Stimulated activated CD4-positive, alpha-beta T cell treated with anti-CD3 and anti-CD28 coated beads, TNF-alpha, amount 100 ng/mL, for 24 hours (primary cell): ENCODE measurements around the gene LGALS9.
"Not testable (repeated sequence)": the region's sequence is repeated elsewhere in the genome, so short reads cannot be mapped to it uniquely, and the experiment has no call there.

Source experiments
- DNase-seq, 3 experiments: peaks; one replicate each; pipeline ENCODE4 v3.0.0-alpha.2; 2020; ENCODE audit warnings: low read depth in 3 of 3

LGALS9 gene

GRCh38 chr17:27654136-27654535, 23.1 kb downstream of the LGALS9 start:
- no peak for DNase-seq

DNA sequence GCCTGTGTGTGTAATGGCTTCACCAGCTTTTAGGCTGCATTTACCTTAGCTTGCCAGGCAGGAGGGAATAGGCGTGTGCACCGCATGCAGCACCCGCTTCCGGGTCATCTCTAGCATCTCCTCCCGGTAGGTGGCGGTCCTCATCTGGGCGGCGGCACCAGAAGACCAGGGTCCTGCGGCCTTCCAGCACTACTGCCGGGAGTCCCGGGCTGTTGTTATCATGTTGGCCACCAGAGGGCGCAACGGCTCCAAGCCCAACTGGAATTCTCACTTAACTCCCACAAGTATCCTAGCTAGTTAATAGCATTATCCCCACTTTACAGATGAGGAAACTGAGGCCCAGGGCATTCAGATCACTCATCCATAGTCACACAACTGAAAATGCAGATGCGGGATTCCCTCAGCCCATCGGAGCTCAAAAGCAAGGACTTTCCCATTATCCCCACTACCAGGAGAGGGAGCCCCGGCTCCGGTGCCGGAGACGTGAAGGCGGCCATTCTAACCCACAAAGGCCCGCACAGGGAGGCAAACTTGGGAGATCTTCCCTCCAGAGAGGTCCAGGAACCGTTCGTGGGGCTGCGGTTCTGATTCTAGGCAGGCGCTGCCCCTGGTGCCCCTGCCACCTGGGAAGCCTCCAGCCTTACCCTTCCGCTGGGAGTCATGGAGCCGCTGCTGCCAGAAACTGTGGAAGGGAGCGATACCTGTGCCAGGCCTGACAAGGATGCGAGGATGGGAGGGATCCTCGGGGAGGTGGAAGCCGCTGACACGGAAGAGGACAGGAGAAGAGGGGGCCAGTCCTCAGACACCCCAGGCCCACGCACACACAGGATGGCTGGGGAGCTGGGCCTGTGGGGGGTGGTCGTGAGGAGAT, 23.9 kb downstream of the LGALS9 start:
- peak; percentile 37 to 75 (median 45) for DNase-seq

DNA sequence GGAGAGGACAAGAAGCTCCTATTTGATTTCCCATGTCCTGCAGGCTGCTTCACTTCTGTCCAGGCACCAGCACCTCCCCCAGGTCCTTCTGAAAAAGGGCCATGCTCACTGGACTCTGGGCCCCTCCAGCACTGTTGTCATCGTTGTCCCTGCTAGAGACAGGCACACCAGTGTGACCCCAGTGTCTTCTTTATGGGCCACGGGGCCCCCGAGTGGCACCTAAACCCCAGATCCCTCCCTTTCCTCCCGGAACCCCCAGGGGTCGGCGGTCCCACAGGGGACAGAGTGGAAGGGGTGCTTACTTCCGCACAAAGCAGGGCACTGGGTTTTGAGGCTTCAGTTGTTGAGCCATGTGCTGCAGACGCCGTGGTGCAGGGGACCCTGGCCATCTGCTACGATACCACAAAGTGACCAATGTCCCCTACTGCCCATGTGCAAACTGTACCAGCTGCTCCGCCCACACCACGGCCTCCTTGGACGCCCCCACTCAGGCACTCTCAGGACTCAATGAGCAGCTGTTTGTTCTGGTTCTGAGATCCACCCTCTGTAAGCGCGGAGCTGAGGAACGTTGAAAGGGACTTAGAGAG, 24.6 kb downstream of the LGALS9 start:
- DNase-seq, result not testable (repeated sequence)

GRCh38 chr17:27656620-27657019, 25.6 kb downstream of the LGALS9 start:
- DNase-seq, result not testable (repeated sequence)

- DNase-seq, result no peak
Measured at GRCh38 chr17:27657620-27658019, 26.6 kb downstream of the LGALS9 start.

GRCh38 chr17:27659683-27660082, 28.7 kb downstream of the LGALS9 start:
- no peak for DNase-seq

- no peak for DNase-seq
Measured at GRCh38 chr17:27660436-27660835, 29.4 kb downstream of the LGALS9 start.

DNA sequence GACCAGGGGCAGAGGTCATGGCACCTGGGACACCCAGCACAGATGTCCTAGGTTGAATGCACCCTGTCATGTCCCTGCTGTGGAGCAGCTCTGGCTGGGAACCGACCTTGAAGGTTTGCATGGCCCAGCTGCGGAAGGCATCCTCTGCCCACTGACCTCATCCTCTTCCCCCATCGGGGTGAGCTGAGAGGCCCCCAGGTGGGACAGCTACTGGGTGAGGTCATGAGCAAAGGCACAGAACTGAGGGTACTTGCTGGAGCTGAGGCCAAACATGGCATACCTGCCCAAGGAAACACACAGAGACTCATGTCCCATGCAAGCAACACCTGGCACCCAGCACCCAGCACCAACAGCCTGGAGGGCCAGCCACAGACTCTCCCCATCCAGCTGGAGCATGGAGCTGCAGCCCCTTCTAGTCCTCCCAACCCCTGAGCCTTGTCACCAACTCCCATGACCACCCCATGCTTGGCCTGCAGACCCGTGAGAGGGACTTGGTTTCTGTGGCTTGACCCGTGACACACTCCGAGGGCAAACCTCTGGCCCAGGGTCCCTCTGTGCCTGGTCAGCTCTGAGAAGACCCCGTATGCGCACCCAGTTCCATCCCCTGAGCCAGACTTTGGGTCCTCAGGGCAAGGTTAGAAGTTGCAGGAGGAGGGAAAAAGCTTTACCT, 33.1 kb downstream of the LGALS9 start:
- no peak for DNase-seq

DNA sequence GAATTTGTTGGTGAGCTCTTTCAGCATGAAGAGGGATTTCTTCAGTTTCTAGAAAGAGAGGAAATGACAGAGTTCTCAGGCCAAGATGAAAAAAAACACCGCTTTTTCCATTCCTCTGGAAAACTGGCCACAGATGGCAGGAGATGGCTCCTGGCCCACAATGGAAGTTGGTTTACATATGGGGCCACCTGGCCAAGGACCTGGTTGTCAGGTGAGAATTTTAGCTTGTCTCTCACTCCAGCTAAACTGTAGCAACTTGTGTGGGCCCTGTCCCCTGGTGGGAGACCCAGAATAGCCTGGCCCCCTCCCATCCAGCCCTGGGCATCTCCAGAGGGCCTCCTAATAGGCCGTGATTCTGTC, 33.6 kb downstream of the LGALS9 start:
- DNase-seq, result no peak

- no peak for DNase-seq
Measured at GRCh38 chr17:27665549-27665948, 34.6 kb downstream of the LGALS9 start.

DNA sequence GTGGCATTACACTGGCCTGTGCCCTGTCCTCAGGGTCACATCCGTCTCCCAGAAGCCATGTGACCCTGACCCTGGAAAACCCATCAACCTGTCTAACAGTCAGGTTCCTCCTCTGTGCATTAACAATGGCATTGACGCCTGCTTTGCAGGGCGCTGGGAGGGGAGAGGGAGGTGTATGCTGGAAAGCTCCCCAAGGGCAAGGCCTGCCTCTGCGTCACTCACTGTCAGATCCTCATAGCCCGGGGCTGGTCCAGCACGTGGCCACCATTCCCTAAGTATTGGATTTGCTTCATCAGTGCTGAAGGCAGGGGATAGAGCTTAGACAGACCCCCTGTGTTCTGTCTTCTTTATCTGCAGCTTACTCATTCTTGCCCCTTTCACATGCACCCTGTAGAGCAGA, 35.3 kb downstream of the LGALS9 start:
- DNase-seq, result not testable (repeated sequence)

- DNase-seq, result no peak
Measured at GRCh38 chr17:27666831-27667560, 36.0 kb downstream of the LGALS9 start.

- DNase-seq, result no peak
Measured at GRCh38 chr17:27667656-27668487, 36.9 kb downstream of the LGALS9 start.

GRCh38 chr17:27668488-27668823, 37.5 kb downstream of the LGALS9 start:
- no peak for DNase-seq

- DNase-seq, result no peak
Measured at GRCh38 chr17:27669136-27669535, 38.1 kb downstream of the LGALS9 start.

GRCh38 chr17:27669850-27670249, 38.9 kb downstream of the LGALS9 start:
- no peak for DNase-seq

GRCh38 chr17:27670791-27671590, 40.0 kb downstream of the LGALS9 start:
- DNase-seq, result no peak

DNA sequence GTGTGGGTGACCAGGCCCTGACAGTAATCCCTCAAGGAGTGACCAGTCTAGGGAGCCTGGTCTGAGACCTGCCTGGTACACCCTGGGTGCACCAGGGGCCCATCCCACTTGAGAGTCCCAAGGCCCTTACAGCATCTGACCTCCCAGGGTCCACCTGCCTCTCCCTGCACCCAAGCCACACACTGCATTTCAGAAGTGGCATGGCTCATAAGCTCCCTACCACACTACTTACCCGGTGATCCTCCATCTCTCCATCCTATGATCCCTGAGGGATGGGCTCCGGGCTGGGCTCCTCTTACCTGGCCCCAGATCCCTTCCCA, 40.6 kb downstream of the LGALS9 start:
- DNase-seq, result no peak

- not testable (repeated sequence) for DNase-seq
Measured at GRCh38 chr17:27671977-27672480, 41.0 kb downstream of the LGALS9 start.

DNA sequence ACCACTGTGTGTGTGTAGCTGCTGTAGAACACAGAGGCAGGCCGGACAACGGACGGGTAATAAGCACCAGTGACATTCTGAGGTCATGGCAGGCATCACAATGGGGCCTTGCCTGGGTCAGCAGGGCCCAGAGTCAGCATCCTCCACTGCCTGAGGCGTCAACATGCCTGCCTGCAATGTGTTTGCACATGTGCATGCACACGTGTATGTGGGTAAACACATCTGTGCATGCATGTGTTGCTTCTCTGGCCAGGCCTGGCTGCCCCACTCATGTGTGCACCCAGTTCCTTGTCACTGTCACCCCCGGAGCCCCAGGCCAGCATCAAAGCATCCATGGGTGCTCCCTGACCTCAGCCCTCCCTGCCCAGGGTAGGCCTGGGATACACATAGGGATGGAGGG, 43.3 kb downstream of the LGALS9 start:
- DNase-seq, result no peak

DNA sequence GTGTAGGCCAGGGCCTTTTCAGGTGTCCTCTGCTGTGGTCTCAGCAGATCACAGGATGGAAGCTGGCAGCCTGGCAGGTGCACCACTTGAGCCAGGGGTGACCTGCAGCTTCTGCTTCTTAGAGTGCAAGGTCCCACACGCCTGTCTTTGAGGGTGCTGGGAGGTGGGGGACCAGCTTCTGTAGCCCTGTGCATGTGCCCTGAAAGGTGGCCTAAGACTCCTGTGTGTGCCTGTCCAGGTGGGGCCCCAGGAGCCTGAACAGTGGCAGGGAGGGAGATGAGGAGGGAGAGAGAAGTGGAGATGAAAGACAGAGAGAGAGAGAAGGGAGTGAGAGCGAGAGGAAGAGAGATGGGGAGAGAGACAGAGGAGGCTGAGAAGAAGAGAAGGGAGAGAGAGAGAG, 46.2 kb downstream of the LGALS9 start:
- DNase-seq, result no peak
